Right lobe of liver (tissue), 4 donors: Measurements from ENCODE around the gene BMAL1.

Experiments used
- CTCF ChIP-seq, 4 donors: fragments of 200-600 bp in 3 of 4; fragments of 450-650 bp in 1 of 4; IDR thresholded peaks; one replicate each; pipeline versions ENCODE4 v1.5.1 to v1.8.0; 2016 to 2022; ENCODE audit warnings: antibody characterized with exemption in 4 of 4, mild to moderate bottlenecking in 2 of 4
- POLR2A ChIP-seq: fragments of 450-650 bp; IDR thresholded peaks from one replicate; pipeline ENCODE4 v1.6.1; 2017; ENCODE audit warnings: antibody characterized with exemption, mild to moderate bottlenecking
- donor health status: DM: no; HTN: no; CAD: no.
- donor health status: DM: no; HTN: no; CAD: no.
- donor health status: DM: no; HTN: yes; CAD: no.

GRCh38 chr11:13341026-13341425 lies 63.4 kb downstream of the BMAL1 start:
- no peak for TF ChIP-seq CTCF (IDR thresholded peaks at IDR 0.05)
- no peak for TF ChIP-seq POLR2A
